K562 (cell line): ENCODE data around the gene ENTREP1. TPM values are rescaled to one million over a fixed set of nuclear protein-coding genes. Genes with fewer than 3 reads are reported as not detected.
A peak's percentile ranks its signal among the peaks of the same experiment; 100 is the strongest.

Experiments used
- ATAC-seq: fragments of 200-7000 bp; cut with Tn5 transposase; 3 replicates; pipeline ENCODE4 v1.9.1; 2020; ENCODE audit warnings: moderate library complexity
- BruUV-seq: library from RNA; stranded (reverse); fragments of 400-500 nt; replicated peaks from 2 replicates; lab custom pipeline; 2021; lab: Mats Ljungman, UMichigan
- CTCF ChIA-PET: fragments of 300-600 bp; formaldehyde crosslinking; extraction: SDS; loops from one replicate; lab custom pipeline; 2021; ENCODE audit warnings: low intra/inter-chr PET ratio; lab: Yijun Ruan, JAX
- POLR2A ChIA-PET: fragments of 300-600, 350-650 bp; sonication (Branson Sonifier 250); formaldehyde crosslinking; extraction: SDS; loops from one replicate; lab custom pipeline; 2021; ENCODE audit warnings: antibody characterized with exemption, inconsistent platforms; lab: Yijun Ruan, JAX
- DNase-seq, 4 experiments: peaks; one replicate each; pipeline versions ENCODE4 v3.0.0 to v3.0.0-alpha.2; 2011 to 2018; ENCODE audit warnings: low spot score in 3 of 4, mixed read lengths in 3 of 4; ENCODE audit errors: extremely low read depth in 1 of 4
- FAIRE-seq: peaks from 2 replicates; lab custom pipeline; 2011; peaks lifted over from hg19 to GRCh38; lab: Jason Lieb, UNC
- H2AFZ ChIP-seq: 2 replicates; pipeline ENCODE4 v1.6.0; 2011; ENCODE audit warnings: low read depth, low read length, control low read depth, inconsistent platforms
- H3K27ac ChIP-seq: fragments of 200-600 bp; 3 replicates; pipeline ENCODE4 v1.8.0; 2011; ENCODE audit warnings: low read depth, mild to moderate bottlenecking, control low read depth, inconsistent platforms, low read length, moderate library complexity, mixed read lengths; ENCODE audit errors: extremely low read depth
- H3K27me3 ChIP-seq, 2 experiments: fragments of 300-600 bp in 1 of 2; 2 replicates in 1 of 2; 3 replicates in 1 of 2; pipeline versions ENCODE4 v1.6.0 to v1.8.0; 2011; ENCODE audit warnings: inconsistent platforms in 2 of 2, low read length in 2 of 2, mild to moderate bottlenecking in 1 of 2, mixed read lengths in 1 of 2, moderate library complexity in 1 of 2; ENCODE audit not compliant: control insufficient read depth in 2 of 2, insufficient read depth in 2 of 2
- H3K36me3 ChIP-seq: fragments of 300-600 bp; 3 replicates; pipeline ENCODE4 v1.8.0; 2011; ENCODE audit warnings: mild to moderate bottlenecking, low read length, inconsistent platforms; ENCODE audit not compliant: control insufficient read depth, insufficient read depth
- H3K4me1 ChIP-seq, 2 experiments: fragments of 200-600 bp in 1 of 2; replicated peaks in 1 of 2; 2 replicates in 1 of 2; 3 replicates in 1 of 2; pipeline versions ENCODE4 v1.5.1 to v1.8.0; 2011; ENCODE audit warnings: inconsistent platforms in 2 of 2, low read length in 2 of 2, mild to moderate bottlenecking in 1 of 2, mixed read lengths in 1 of 2, moderate library complexity in 1 of 2; ENCODE audit not compliant: control insufficient read depth in 2 of 2, insufficient read depth in 2 of 2
- H3K4me2 ChIP-seq: 2 replicates; pipeline ENCODE4 v1.6.1; 2011; ENCODE audit warnings: low read length, control low read depth, inconsistent platforms, mixed read lengths; ENCODE audit not compliant: insufficient read depth
- H3K4me3 ChIP-seq: fragments of 200-600 bp; sonication (generic), shearing (Covaris generic); 2 replicates; pipeline ENCODE4 v1.5.1; 2016; ENCODE audit warnings: control low read depth, inconsistent platforms
- H3K79me2 ChIP-seq: fragments of 200-600 bp; 3 replicates; pipeline ENCODE4 v1.8.0; 2011; ENCODE audit warnings: low read length, inconsistent platforms; ENCODE audit not compliant: control insufficient read depth, insufficient read depth
- H3K9ac ChIP-seq, 2 experiments: 2 replicates each; pipeline versions ENCODE4 v1.6.0 to v1.6.1; 2011; ENCODE audit warnings: low read depth in 2 of 2, low read length in 2 of 2, control low read depth in 1 of 2, inconsistent platforms in 1 of 2, mild to moderate bottlenecking in 1 of 2, mixed read lengths in 1 of 2; ENCODE audit not compliant: insufficient read depth in 1 of 2
- H3K9me1 ChIP-seq: one replicate; pipeline ENCODE4 v1.6.0; 2011; ENCODE audit warnings: inconsistent platforms, mild to moderate bottlenecking, low read length, moderate library complexity; ENCODE audit not compliant: control insufficient read depth, insufficient read depth
- H3K9me3 ChIP-seq: replicated peaks from 2 replicates; pipeline ENCODE4 v1.5.1; 2011; ENCODE audit warnings: low read depth, low read length, inconsistent platforms; ENCODE audit not compliant: control insufficient read depth, insufficient read depth
- H4K20me1 ChIP-seq: replicated peaks from 2 replicates; pipeline ENCODE4 v1.6.1; 2011; ENCODE audit warnings: low read length, inconsistent platforms, mixed read lengths; ENCODE audit not compliant: control insufficient read depth, insufficient read depth
- C11orf30 ChIP-seq: fragments of 450-650 bp; IDR thresholded peaks from 2 replicates; pipeline ENCODE4 v1.6.1; 2016; ENCODE audit warnings: low read depth, mild to moderate bottlenecking
- MAFF ChIP-seq: IDR thresholded peaks from 2 replicates; pipeline ENCODE4 v1.6.1; 2012; ENCODE audit warnings: low read length, improper control_type of control experiment
- ZNF316 ChIP-seq: fragments of 450-650 bp; IDR thresholded peaks from 2 replicates; pipeline ENCODE4 v1.6.1; 2016
- WGBS: fragments of 100-300 bp; shearing (Covaris generic); methylation state at CpG from one replicate; pipeline ENCODE4 v1.1.6; 2016; ENCODE audit warnings: low coverage, mixed read lengths; ENCODE audit not compliant: insufficient coverage; ENCODE audit errors: missing lambda C conversion rate; 5-methylcytosine and 5-hydroxymethylcytosine counted together
- in situ Hi-C: fragments of 300-500 bp; cut with MboI; formaldehyde crosslinking; loops from 4 replicates; pipeline ENCODE4 v1.15.0; 2018; ENCODE audit warnings: inconsistent platforms, mixed read lengths
- intact Hi-C: fragments of 100-400 bp; cut with micrococcal nuclease; formaldehyde crosslinking; loops from 2 replicates; pipeline ENCODE4 v1.14.2; 2022
- polyA plus RNA-seq, 8 experiments: library from polyadenylated mRNA; depleted of rRNA in 4 of 8; stranded (reverse) in 5 of 8; unstranded in 3 of 8; fragments of >200 nt; fragmentation: Nextera tagmentation in 2 of 8; fragmentation: Illumina TruSeq in 1 of 8; extraction: Ambion mirVana in 2 of 8; extraction: Trizol in 1 of 8; gene quantifications; 2 replicates each; pipeline versions ENCODE4 v1.2.1 to v1.2.3, GENCODE V29; 2011 to 2014; ENCODE audit warnings: inconsistent platforms in 1 of 8, missing spikeins in 1 of 8
- total RNA-seq, 7 experiments: library from RNA; depleted of rRNA in 6 of 7; stranded (reverse); fragments of >200 nt in 6 of 7; fragmentation: Illumina TruSeq in 2 of 7; extraction: Trizol in 2 of 7; gene quantifications; 2 replicates each; pipeline versions ENCODE4 v1.2.1 to v1.2.3, GENCODE V29; 2011 to 2021; ENCODE audit warnings: low replicate concordance in 1 of 7
- TF ChIP-seq, protein P1 (sequence below): fragments of 450-650 bp; IDR thresholded peaks from 2 replicates; pipeline ENCODE4 v1.6.1; 2016; ENCODE audit warnings: missing biosample characterization, missing genetic modification characterization

The ENTREP1 gene
- total and polyA plus RNA-seq, 9 of the 15 experiments (the other 6 are each of a cell fraction or from before 2014, with no cell fraction given): not detected

GRCh38 chr9:69355232-69355631, 30.2 kb downstream of the ENTREP1 start:
- FAIRE-seq: no peak
- TF ChIP-seq C11orf30 (0 out of 2 replicates have a peak, but pooled peaks have one; percentile 27), ZNF316 (peak; percentile 61), MAFF (0 out of 2 replicates have a peak, but pooled peaks have one; percentile 2)
- TF ChIP-seq, protein P1, sequence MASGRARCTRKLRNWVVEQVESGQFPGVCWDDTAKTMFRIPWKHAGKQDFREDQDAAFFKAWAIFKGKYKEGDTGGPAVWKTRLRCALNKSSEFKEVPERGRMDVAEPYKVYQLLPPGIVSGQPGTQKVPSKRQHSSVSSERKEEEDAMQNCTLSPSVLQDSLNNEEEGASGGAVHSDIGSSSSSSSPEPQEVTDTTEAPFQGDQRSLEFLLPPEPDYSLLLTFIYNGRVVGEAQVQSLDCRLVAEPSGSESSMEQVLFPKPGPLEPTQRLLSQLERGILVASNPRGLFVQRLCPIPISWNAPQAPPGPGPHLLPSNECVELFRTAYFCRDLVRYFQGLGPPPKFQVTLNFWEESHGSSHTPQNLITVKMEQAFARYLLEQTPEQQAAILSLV (tag): no peak
- TF ChIP-seq, all 486 proteins: peak for 3
- H3K4me2 ChIP-seq: no peak overlapping the region
- ChIA-PET CTCF (interaction anchor here (0.5 kb wide), 1 partner anchor 91 kb away, joined by 3 read pairs; no protein-coding TSS in a partner anchor), POLR2A (no interaction called here)
- no peaks in the 10 kb centered on the region for H3K36me3 ChIP-seq
- no peaks in the 10 kb centered on the region for H3K9me1 ChIP-seq
- intact Hi-C loops: no loop called here
- DNase-seq: no peak
- H3K27me3 ChIP-seq: peaks cover 0 to 3% of the 10 kb centered on the region in 2 experiments; a peak in 2 of 5 replicates
- no peak overlapping the region for H3K27ac ChIP-seq
- no peaks in the 10 kb centered on the region; the same call in 1 of the 2 replicates for H3K9me3 ChIP-seq
- H2AFZ ChIP-seq: no peak overlapping the region
- no peak overlapping the region for H3K4me3 ChIP-seq
- no peak overlapping the region for H3K9ac ChIP-seq
- 0% methylated on average over 1 of the region's 1 CpG for WGBS
- ATAC-seq: no peak
- no peaks in the 10 kb centered on the region for H4K20me1 ChIP-seq
- H3K79me2 ChIP-seq: no peaks in the 10 kb centered on the region
- BruUV-seq: no TSS peak
- in situ Hi-C loops: no loop called here
- H3K4me1 ChIP-seq: no peaks in the 10 kb centered on the region
